GM12878 (cell line): ENCODE data around the gene ADGRL3. TPM values are rescaled to one million over a fixed set of nuclear protein-coding genes. Genes with fewer than 3 reads are reported as not detected.

Source experiments
- ATAC-seq: fragments of 200-7000 bp; cut with Tn5 transposase; 3 replicates; pipeline ENCODE4 v1.9.1; 2020; ENCODE audit warnings: mild to moderate bottlenecking, moderate library complexity
- BruUV-seq: library from RNA; stranded (reverse); fragments of 400-500 nt; replicated peaks from 2 replicates; lab custom pipeline; 2021; lab: Mats Ljungman, UMichigan
- CTCF ChIA-PET: fragments of 300-600 bp; sonication (Branson Sonifier 250); formaldehyde crosslinking; extraction: SDS; loops from one replicate; lab custom pipeline; 2021; ENCODE audit warnings: inconsistent platforms; lab: Yijun Ruan, JAX
- POLR2A ChIA-PET: fragments of 350-600 bp; formaldehyde crosslinking; extraction: SDS; loops from one replicate; lab custom pipeline; 2021; ENCODE audit warnings: inconsistent platforms; lab: Charles Lee
- RAD21 ChIA-PET: fragments of 300-600 bp; sonication (Branson Sonifier 250); formaldehyde crosslinking; loops from one replicate; lab custom pipeline; 2023; ENCODE audit warnings: antibody characterized with exemption; ENCODE audit not compliant: unreplicated experiment; lab: Charles Lee
- SMC1A ChIA-PET: fragments of 300-600 bp; sonication (Branson Sonifier 250); formaldehyde crosslinking; loops from one replicate; lab custom pipeline; 2023; ENCODE audit not compliant: unreplicated experiment, uncharacterized antibody; lab: Charles Lee
- DNase-seq: peaks from one replicate; pipeline ENCODE4 v3.0.0-alpha.2; 2011; ENCODE audit warnings: low read depth, low spot score
- FAIRE-seq: peaks from 3 replicates; lab custom pipeline; 2011; peaks lifted over from hg19 to GRCh38; lab: Jason Lieb, UNC
- H2AFZ ChIP-seq: 2 replicates; pipeline ENCODE4 v1.6.0; 2011; ENCODE audit warnings: low read depth, low read length, control low read depth; ENCODE audit not compliant: control insufficient read depth
- H3K27ac ChIP-seq: 2 replicates; pipeline ENCODE4 v1.5.1; 2011; ENCODE audit warnings: control low read depth; ENCODE audit not compliant: control insufficient read depth, insufficient read depth
- H3K27me3 ChIP-seq, 2 experiments: replicated peaks in 1 of 2; 2 replicates each; pipeline versions ENCODE4 v1.6.0 to v1.6.1; 2011; ENCODE audit warnings: low read length in 1 of 2; ENCODE audit not compliant: control insufficient read depth in 2 of 2, insufficient read depth in 2 of 2
- H3K36me3 ChIP-seq, 2 experiments: 2 replicates each; pipeline ENCODE4 v1.5.1; 2011; ENCODE audit warnings: low read length in 1 of 2; ENCODE audit not compliant: control insufficient read depth in 2 of 2, insufficient read depth in 2 of 2
- H3K4me1 ChIP-seq: 2 replicates; pipeline ENCODE4 v1.6.1; 2011; ENCODE audit warnings: mild to moderate bottlenecking, low read length, moderate library complexity, mixed read lengths; ENCODE audit not compliant: control insufficient read depth, insufficient read depth
- H3K4me2 ChIP-seq: 2 replicates; pipeline ENCODE4 v1.6.0; 2011; ENCODE audit warnings: control low read depth; ENCODE audit not compliant: control insufficient read depth, insufficient read depth
- H3K4me3 ChIP-seq: fragments of 200-600 bp; sonication (generic); 2 replicates; pipeline ENCODE4 v1.5.1; 2016
- H3K79me2 ChIP-seq: 2 replicates; pipeline ENCODE4 v1.6.0; 2011; ENCODE audit warnings: low read length; ENCODE audit not compliant: control insufficient read depth, insufficient read depth
- H3K9ac ChIP-seq: 2 replicates; pipeline ENCODE4 v1.8.0; 2011; ENCODE audit warnings: low read length, control low read depth, mixed read lengths; ENCODE audit not compliant: control insufficient read depth, insufficient read depth
- H3K9me3 ChIP-seq: replicated peaks from 3 replicates; pipeline ENCODE4 v1.5.1; 2011; ENCODE audit warnings: mild to moderate bottlenecking, low read length; ENCODE audit not compliant: control insufficient read depth, insufficient read depth
- H4K20me1 ChIP-seq: 2 replicates; pipeline ENCODE4 v1.6.0; 2011; ENCODE audit not compliant: control insufficient read depth, insufficient read depth
- CHD4 ChIP-seq: fragments of 200-600 bp; sonication (generic); IDR thresholded peaks from 2 replicates; pipeline ENCODE4 v1.6.1; 2016; ENCODE audit warnings: mild to moderate bottlenecking
- RUNX3 ChIP-seq: IDR thresholded peaks from 2 replicates; pipeline ENCODE4 v1.6.1; 2012; ENCODE audit warnings: low read length, inconsistent platforms
- ZBTB40 ChIP-seq: fragments of 450-650 bp; IDR thresholded peaks from 2 replicates; pipeline ENCODE4 v1.6.1; 2016; ENCODE audit warnings: mild to moderate bottlenecking, moderate library complexity, borderline replicate concordance
- WGBS: methylation state at CpG from one replicate; pipeline ENCODE4 v1.1.6; 2016; ENCODE audit warnings: low lambda C conversion rate; ENCODE audit not compliant: insufficient replicate concordance, insufficient coverage; ENCODE audit errors: missing lambda C conversion rate; 5-methylcytosine and 5-hydroxymethylcytosine counted together
- in situ Hi-C: fragments of 300-500 bp; cut with MboI; formaldehyde crosslinking; loops from 9 replicates; pipeline ENCODE4 v1.14.3; 2018; ENCODE audit warnings: mixed read lengths
- intact Hi-C: fragments of 100-400 bp; cut with micrococcal nuclease; formaldehyde crosslinking; loops from one replicate; pipeline ENCODE4 v1.14.2; 2022; ENCODE audit not compliant: unreplicated experiment
- polyA plus RNA-seq, 11 experiments: library from polyadenylated mRNA; depleted of rRNA in 4 of 11; unstranded in 6 of 11; stranded (reverse) in 5 of 11; fragments of >200 nt; fragmentation: Nextera tagmentation in 4 of 11; fragmentation: Illumina TruSeq in 1 of 11; extraction: Ambion mirVana in 4 of 11; extraction: Trizol in 1 of 11; gene quantifications; 1 replicate in 1 of 11; 2 replicates in 10 of 11; pipeline versions ENCODE4 v1.2.1 to v1.2.3, GENCODE V29; 2011 to 2016; ENCODE audit warnings: inconsistent platforms in 2 of 11, missing spikeins in 2 of 11, low read depth in 1 of 11
- total RNA-seq, 4 experiments: library from RNA; depleted of rRNA in 3 of 4; stranded (reverse); fragments of >200 nt in 3 of 4; fragmentation: Illumina TruSeq in 1 of 4; extraction: Trizol in 1 of 4; gene quantifications; 2 replicates each; pipeline versions ENCODE4 v1.2.1 to v1.2.3, GENCODE V29; 2013 to 2021

Gene ADGRL3
- total and polyA plus RNA-seq, 10 of the 15 experiments (the other 5 are each of a cell fraction or from before 2014, with no cell fraction given), result 1.1 TPM; not detected in 9

DNA sequence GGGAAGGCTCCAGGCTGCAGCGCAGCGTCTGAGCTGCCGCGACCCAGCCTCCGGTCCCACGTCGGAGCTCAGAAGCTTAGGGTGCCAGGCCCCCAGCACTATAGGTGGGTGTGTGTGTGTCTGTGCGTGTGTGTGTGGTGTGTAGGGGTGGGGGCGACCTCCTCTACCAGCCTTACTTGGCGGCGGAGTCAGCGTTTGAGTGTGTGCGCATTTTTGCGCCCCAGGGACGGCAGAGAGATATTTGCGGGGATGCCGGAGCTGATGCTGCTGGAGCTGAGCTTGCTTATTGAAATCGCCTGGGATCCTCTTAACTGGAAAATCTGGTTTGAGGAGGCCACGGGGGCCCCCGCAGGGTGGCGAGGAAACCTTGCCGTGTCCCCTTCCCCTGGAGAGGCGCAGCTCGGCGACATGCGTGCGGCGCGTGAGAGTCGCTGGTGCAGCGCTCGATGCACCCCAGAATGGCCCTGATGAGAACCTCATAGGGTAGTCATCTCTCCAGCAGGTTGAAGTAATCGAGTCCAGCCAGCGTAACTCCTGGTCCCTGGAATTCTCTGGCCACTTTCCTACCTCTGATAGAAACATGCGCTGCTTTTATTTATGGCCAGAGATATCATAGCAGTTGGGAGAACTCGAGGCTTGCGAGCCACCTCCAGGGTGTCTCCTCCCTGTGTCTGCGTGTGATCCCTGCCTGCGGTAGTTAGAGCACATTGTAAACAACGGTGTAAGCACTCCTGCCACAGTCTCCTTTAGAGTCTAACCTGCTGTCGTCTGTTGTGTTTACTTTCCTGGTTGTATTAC, 2.7 kb downstream of the ADGRL3 start:
- H3K9ac ChIP-seq, result no peak overlapping the region
- intact Hi-C loops, result no loop called here
- TF ChIP-seq RUNX3, result no peak
- TF ChIP-seq CHD4, result no peak
- no peak for TF ChIP-seq ZBTB40
- TF ChIP-seq, all 136 proteins: peak for 0
- WGBS, result 36% methylated on average over 34 of the region's 41 CpGs
- no TSS peak for BruUV-seq
- Histone ChIP-seq H3K4me3 (no peak overlapping the region), H3K27me3 (peaks cover 0 to 3% of the 10 kb centered on the region in 2 experiments; a peak in 3 of 4 replicates), H3K9me3 (no peaks in the 10 kb centered on the region), H3K4me2 (no peak overlapping the region), H3K4me1 (no peaks in the 10 kb centered on the region), H2AFZ (no peak overlapping the region), H3K27ac (no peak overlapping the region), H3K36me3 (no peaks in the 10 kb centered on the region), H4K20me1 (no peaks in the 10 kb centered on the region), H3K79me2 (no peaks in the 10 kb centered on the region)
- no peak for FAIRE-seq
- no peak for ATAC-seq
- DNase-seq, result no peak
- ChIA-PET POLR2A (no interaction called here), SMC1A (interaction anchor here (0.6 kb wide), 1 partner anchor 130 kb away, joined by 3 read pairs; no protein-coding TSS in a partner anchor), CTCF (no interaction called here), RAD21 (no interaction called here)
- in situ Hi-C loops, result no loop called here
